Measurements from ENCODE around the gene CTSF. TPM values are rescaled to one million over a fixed set of nuclear protein-coding genes. Genes with fewer than 3 reads are reported as not detected.
A peak's percentile ranks its signal among the peaks of the same experiment; 100 is the strongest.
"Not testable (repeated sequence)": the region's sequence is repeated elsewhere in the genome, so short reads cannot be mapped to it uniquely, and the experiment has no call there.

CTSF gene
- total RNA-seq, 2 donors from 2014 or later: 2.7 to 3.8 TPM

DNA sequence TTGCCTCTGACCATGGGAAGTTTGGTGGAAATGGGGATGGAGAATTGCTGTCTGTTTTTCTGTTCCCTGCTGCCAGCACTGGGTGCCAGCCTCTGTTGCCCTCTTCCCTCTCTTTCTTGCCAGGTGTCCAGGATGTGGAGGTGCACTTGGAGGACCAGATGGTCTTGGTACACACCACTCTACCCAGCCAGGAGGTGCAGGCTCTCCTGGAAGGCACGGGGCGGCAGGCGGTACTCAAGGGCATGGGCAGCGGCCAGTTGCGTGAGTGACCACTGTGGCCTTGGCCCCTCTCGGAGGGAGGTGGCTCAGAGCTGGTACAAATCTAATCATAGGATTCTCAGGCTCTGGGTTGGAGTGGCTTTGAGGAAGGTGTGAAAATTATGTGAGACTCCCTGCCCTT, 30.6 kb upstream of the CTSF start:
- ATAC-seq: no peak
- Mint-ChIP-seq H3K9me3 (no peaks in the 10 kb centered on the region), H3K4me3 (no peak overlapping the region), H3K27ac (no peak overlapping the region), H3K36me3 (no peaks in the 10 kb centered on the region), H3K4me1 (ENCODE audit: low read depth in 2 of 2) (peaks cover 0 to 14% of the 10 kb centered on the region in 2 donors), H3K27me3 (no peaks in the 10 kb centered on the region)
- DNase-seq (ENCODE audit: low spot score): no peak

DNA sequence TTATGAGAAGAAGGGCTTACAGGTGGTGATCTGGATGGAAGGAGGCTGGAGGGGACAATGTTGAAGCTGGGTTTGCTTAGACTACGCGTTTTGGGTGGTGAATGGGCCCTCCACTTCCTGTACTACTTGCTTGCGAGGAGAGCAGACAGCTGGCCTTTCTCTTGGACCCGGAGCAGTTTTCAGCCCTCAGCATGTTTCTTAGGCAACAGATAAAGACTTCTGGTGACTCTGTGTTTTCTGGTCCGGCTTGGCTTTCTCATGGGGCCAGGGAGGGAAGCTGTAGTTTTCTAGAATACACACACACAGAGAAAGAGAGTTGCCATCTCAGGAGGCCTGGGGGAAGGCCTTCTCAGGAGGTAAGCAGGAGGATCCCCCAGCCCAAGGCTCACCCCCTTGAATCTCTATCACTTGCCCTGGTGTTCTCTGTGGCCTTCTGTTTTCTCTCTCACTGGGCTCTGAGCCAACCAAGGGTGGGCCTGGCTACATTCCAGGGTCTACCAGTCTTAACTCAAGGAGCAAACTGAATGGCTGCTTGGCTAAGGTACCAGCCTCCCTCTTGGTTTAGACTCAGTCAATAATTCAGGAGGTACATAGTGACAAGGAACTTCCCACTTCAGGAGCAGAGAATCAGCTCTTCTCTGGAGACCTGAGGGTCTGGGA, 27.0 kb upstream of the CTSF start:
- Mint-ChIP-seq H3K27ac (peak overlapping the region in 1 of 2 donors; percentile 34), H3K9me3 (no peaks in the 10 kb centered on the region), H3K27me3 (no peaks in the 10 kb centered on the region), H3K4me3 (no peak overlapping the region), H3K4me1 (ENCODE audit: low read depth in 2 of 2) (peaks cover 10 to 29% of the 10 kb centered on the region in 2 donors), H3K36me3 (no peaks in the 10 kb centered on the region)
- ATAC-seq: no peak
- no peak for DNase-seq (ENCODE audit: low spot score)

DNA sequence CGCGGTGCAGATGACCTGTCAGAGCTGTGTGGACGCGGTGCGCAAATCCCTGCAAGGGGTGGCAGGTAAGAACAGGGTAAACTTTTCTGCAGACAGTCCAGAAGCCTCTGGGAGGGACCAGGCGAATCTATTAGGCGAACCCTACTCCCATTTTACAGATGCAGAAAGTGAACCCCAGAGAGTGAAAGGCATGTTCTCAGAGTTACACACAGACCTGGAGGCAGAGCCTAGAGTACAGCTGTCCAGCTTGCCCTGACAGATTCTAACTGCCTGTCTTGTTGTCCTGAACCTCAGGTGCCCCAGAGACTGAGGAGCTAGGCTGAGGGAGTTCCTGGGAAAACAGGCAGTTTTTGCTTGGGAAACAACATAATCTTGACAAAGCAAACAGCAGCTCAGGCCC, 25.2 kb upstream of the CTSF start:
- Mint-ChIP-seq H3K27me3 (no peaks in the 10 kb centered on the region), H3K36me3 (no peaks in the 10 kb centered on the region), H3K4me1 (ENCODE audit: low read depth in 2 of 2) (peaks cover 10 to 29% of the 10 kb centered on the region in 2 donors), H3K9me3 (no peaks in the 10 kb centered on the region), H3K4me3 (peak overlapping the region; percentile 100), H3K27ac (peak overlapping the region; percentile 91 to 99)
- ATAC-seq (no peak), DNase-seq (ENCODE audit: low spot score) (no peak)

DNA sequence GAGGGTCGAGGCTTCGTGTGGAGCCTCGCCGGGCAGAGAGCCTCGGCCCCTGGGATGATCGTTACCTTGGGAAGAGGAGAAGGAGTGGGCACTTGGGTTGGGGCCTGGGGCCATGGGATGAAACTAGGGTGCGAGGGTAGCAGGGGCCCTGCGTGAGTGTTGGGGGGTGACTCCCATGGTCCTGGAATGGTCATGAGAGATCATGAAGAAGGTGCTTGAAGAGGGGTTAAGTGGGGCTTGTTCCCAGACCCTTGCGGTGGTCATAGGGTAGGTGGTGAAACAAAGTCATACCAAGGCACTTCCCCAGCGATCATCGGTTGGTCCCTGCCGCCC, 24.9 kb upstream of the CTSF start:
- ATAC-seq (no peak), DNase-seq (ENCODE audit: low spot score) (no peak)
- H3K4me1 Mint-ChIP-seq (ENCODE audit: low read depth in 2 of 2): peaks cover 10 to 29% of the 10 kb centered on the region in 2 donors
- H3K36me3 Mint-ChIP-seq: no peaks in the 10 kb centered on the region
- H3K27me3 Mint-ChIP-seq: no peaks in the 10 kb centered on the region
- H3K9me3 Mint-ChIP-seq: no peaks in the 10 kb centered on the region
- peak overlapping the region; percentile 91 to 99 for H3K27ac Mint-ChIP-seq
- H3K4me3 Mint-ChIP-seq: peak overlapping the region; percentile 100

DNA sequence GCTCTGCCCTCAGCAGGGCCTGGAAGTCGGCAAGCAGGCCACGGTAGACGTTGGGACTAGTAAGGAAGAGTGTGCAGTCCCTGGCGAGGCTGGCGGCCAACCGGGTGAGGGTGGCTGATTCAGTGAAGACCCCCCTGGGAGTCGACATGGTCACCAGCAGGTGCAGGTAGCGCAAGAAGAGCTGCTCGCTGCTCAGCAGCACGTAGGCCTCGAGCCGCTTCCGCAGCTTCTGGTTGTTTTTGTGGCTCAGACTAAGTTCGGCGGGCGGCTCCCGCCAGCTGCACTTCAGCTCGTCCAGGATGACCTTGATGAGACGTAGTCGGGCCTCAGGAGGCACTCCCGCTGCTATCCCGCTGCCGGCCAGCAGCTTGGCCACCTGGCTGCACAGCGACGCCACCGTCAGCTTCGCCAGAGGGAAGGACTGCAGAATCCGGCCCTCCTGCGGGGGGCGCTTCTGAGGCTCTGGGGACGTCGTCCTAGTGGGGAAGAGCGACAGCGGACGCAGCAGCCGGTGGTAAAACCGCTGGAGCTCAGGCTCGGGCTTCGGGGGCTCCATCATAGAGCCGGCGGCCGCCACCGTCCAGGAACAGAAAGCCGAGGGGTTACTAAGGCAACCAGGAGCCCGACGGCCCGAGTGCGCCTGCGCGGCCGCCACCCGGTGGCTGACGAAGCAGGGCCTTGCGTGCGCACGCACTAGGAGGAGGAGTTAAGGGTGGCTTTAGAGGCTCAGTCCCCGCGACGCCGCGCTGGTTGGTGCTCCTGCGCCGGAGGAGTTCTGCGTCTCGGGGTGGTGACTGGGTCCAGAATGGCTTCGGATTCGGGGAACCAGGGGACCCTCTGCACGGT, 24.3 kb upstream of the CTSF start, which contains the start of the genes CCDC87 and CCS:
CCDC87 (minus strand) TSS at position 607 of the 846 bp plus-strand sequence; CDS start at position 559, 48 bp downstream.
CCS (plus strand) TSS at position 729 of the 846 bp plus-strand sequence; CDS start at position 806, 77 bp downstream.
- Mint-ChIP-seq H3K9me3 (no peaks in the 10 kb centered on the region), H3K27me3 (no peaks in the 10 kb centered on the region), H3K4me3 (peak within 1 kb of the TSS; percentile 100), H3K36me3 (no peaks in the 10 kb centered on the region), H3K4me1 (ENCODE audit: low read depth in 2 of 2) (peaks cover 10 to 29% of the 10 kb centered on the region in 2 donors), H3K27ac (peak within 1 kb of the TSS; percentile 91 to 99)
- DNase-seq (ENCODE audit: low spot score): peak; percentile 98
- peak; percentile 97 to 98 for ATAC-seq

DNA sequence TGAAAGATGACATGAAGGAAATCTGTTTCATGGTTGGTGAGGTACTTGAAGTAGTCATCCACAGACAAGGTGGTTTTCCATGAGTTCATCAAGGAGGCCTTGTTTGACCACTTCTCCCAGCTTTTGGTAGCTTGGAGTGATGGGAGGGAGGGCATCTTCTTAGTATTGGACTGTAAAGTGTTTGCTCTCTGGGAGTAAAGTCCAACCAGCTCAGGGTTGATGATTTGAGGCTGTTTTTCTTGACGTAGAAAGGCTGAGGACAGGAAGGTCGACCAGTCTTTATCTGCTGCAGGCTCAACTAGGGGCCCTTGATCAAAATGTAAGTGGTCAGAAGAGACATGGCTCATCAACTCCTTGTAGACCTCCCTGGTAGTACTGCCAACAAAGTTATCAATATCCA, 22.8 kb upstream of the CTSF start:
- no peaks in the 10 kb centered on the region for H3K9me3 Mint-ChIP-seq
- H3K4me3 Mint-ChIP-seq: no peak overlapping the region
- peaks cover 10 to 29% of the 10 kb centered on the region in 2 donors for H3K4me1 Mint-ChIP-seq (ENCODE audit: low read depth in 2 of 2)
- ATAC-seq (no peak), DNase-seq (ENCODE audit: low spot score) (no peak)
- H3K36me3 Mint-ChIP-seq: no peaks in the 10 kb centered on the region
- H3K27ac Mint-ChIP-seq: no peak overlapping the region
- H3K27me3 Mint-ChIP-seq: no peaks in the 10 kb centered on the region

DNA sequence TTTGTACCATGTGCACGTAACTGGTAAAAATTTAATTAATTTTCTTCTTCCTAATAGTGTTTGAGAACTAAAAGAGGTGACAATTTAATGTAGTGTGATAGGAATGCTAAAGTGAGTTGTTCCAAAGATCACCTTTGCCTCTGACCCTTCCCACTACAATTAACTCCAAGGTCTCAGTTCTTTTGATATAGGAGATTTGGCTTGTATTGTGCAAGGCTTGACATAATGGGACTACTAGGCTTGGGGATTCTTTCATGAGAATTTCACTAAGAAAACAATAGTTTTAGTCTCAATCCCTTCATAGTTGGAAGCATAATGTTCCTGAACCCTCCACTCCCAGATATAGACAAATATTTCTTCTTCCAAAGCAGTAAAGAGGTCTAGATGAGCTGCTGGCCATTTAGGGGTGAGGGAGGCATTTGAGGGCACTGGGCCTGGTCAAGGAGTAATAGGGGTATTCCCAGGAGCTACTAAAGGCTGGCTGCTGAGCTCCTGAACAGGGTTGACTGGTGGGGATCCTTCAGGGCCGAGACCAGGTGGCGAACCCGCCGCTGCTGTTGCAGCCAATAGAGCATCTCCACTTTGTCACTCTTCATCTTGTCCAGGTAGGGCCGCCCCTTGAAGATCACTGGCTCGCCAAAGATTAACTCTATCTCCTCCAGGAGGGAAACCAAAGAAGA, 21.7 kb upstream of the CTSF start:
- H3K4me3 Mint-ChIP-seq: no peak overlapping the region
- no peak overlapping the region for H3K27ac Mint-ChIP-seq
- H3K27me3 Mint-ChIP-seq: no peaks in the 10 kb centered on the region
- H3K9me3 Mint-ChIP-seq: no peaks in the 10 kb centered on the region
- H3K36me3 Mint-ChIP-seq: no peaks in the 10 kb centered on the region
- ATAC-seq (no peak), DNase-seq (ENCODE audit: low spot score) (no peak)
- H3K4me1 Mint-ChIP-seq (ENCODE audit: low read depth in 2 of 2): peaks cover 10 to 20% of the 10 kb centered on the region in 2 donors

DNA sequence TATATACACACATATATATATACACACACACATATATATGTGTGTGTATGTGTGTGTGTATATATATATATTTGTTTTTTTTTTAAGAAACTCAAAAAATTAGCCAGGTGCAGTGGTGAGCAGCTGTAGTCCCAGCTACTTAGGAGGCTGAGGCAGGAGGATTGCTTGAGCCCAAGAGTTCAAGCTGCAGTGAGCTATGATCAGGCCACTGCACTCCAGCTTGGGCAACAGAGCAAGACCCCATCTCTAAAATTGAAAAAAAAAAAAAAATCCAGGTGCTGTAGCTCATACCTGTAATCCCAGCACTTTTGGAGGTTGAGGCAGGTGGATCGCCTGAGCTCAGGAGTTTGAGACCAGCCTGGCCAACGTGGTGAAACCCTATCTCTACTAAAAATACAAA, 20.9 kb upstream of the CTSF start:
- not testable (repeated sequence) for H3K4me3 Mint-ChIP-seq; H3K36me3 Mint-ChIP-seq; DNase-seq (ENCODE audit: low spot score); H3K9me3 Mint-ChIP-seq; ATAC-seq; H3K27ac Mint-ChIP-seq; H3K27me3 Mint-ChIP-seq
- peaks cover 10 to 14% of the 10 kb centered on the region in 2 donors for H3K4me1 Mint-ChIP-seq (ENCODE audit: low read depth in 2 of 2)

DNA sequence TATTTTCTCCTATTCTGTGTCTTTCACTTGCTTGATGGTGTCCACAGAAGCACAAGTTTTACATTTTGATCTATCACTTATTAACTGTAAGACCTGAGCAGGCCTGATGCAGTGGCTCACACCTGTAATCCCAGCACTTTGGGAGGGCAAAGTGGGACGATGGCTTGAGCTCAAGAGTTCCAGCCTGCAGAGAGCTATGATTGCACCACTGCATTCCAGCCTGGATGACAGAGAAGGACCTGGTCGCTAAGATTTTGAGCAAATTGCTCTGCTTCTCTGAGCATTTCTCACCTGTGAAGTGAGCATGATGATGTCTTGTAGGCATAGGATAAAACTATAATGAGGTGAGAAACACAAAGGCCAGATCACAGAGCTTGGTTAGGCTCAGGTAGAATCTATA, 17.7 kb upstream of the CTSF start:
- Mint-ChIP-seq H3K4me1 (ENCODE audit: low read depth in 2 of 2) (no peaks in the 10 kb centered on the region), H3K36me3 (no peaks in the 10 kb centered on the region), H3K27me3 (no peaks in the 10 kb centered on the region), H3K27ac (no peak overlapping the region), H3K9me3 (peaks cover 7% of the 10 kb centered on the region), H3K4me3 (no peak overlapping the region)
- DNase-seq (ENCODE audit: low spot score) (no peak), ATAC-seq (no peak)

DNA sequence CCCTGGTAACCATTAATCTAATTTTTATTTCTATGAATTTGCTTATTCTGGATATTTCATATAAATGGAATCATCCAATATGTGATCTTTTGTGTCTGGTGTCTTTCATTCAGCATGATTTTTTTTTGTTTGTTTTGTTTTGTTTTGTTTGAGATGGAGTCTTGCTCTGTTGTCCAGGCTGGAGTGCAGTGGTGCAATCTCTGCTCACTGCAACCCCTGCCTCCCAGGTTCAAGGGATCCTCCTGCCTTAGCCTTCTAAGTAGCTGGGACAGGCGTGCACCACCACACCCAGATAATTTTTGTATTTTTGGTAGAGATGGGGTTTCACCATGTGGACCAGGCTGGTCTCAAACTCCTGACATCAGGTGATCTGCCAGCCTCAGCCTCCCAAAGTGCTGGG, 17.0 kb upstream of the CTSF start:
- H3K9me3 Mint-ChIP-seq; H3K4me1 Mint-ChIP-seq (ENCODE audit: low read depth in 2 of 2); H3K27me3 Mint-ChIP-seq; ATAC-seq; H3K36me3 Mint-ChIP-seq; H3K27ac Mint-ChIP-seq; H3K4me3 Mint-ChIP-seq; DNase-seq (ENCODE audit: low spot score): not testable (repeated sequence)

DNA sequence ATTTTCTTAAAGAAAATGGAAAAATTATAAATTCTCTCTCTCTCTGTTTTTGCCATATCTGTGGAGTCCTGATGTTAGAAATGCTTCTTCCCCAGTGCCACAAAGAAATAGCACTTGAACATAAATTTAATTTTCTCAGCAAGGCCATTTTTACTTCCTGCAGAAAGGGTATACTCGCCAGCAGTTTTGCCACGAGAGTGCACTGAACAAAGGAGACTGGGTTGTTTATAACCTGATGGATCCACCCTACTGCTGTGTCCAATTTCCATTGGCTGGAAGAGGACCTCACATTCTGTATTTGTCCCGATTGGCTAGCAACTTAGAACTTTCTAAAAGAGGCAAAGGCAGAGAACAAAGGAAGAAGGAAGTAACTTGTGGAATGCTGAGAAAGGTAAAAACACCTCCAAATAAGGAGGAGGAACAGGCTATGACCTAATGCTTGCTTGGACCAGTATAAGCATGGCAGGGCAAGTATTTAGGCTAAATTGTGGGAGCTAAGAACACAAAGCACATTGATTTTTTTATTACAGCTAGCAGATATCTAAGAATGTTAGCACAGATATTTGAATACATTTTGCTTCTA, 14.2 kb upstream of the CTSF start:
- DNase-seq (ENCODE audit: low spot score); H3K9me3 Mint-ChIP-seq; H3K36me3 Mint-ChIP-seq; H3K4me3 Mint-ChIP-seq; H3K27me3 Mint-ChIP-seq; ATAC-seq; H3K27ac Mint-ChIP-seq: not testable (repeated sequence)
- H3K4me1 Mint-ChIP-seq (ENCODE audit: low read depth in 2 of 2): peaks cover 8 to 10% of the 10 kb centered on the region in 2 donors

DNA sequence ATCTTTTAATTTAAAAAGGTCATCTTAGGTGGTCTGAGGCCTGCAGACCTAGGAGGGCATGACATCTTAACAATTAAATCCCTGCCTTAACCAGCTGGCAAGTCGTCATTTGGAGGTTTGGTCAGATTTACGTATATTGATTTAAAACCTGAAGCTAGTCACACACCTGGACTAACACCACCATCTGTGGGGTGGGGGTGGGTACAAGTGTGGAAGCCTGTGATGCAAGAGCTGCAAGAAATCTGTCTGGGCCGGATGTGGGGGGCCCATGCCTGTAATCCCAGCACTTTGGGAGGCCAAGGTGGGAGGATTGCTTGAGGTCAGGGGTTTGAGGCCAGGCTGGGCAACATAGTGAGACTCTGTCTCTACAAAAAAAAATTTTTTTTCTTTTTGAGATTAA, 12.9 kb upstream of the CTSF start:
- Mint-ChIP-seq H3K4me3 (no peak overlapping the region), H3K4me1 (ENCODE audit: low read depth in 2 of 2) (peaks cover 8 to 10% of the 10 kb centered on the region in 2 donors), H3K27me3 (peaks cover 2 to 12% of the 10 kb centered on the region in 2 donors), H3K9me3 (peaks cover 7% of the 10 kb centered on the region), H3K27ac (no peak overlapping the region), H3K36me3 (no peaks in the 10 kb centered on the region)
- DNase-seq (ENCODE audit: low spot score): no peak
- ATAC-seq: no peak

DNA sequence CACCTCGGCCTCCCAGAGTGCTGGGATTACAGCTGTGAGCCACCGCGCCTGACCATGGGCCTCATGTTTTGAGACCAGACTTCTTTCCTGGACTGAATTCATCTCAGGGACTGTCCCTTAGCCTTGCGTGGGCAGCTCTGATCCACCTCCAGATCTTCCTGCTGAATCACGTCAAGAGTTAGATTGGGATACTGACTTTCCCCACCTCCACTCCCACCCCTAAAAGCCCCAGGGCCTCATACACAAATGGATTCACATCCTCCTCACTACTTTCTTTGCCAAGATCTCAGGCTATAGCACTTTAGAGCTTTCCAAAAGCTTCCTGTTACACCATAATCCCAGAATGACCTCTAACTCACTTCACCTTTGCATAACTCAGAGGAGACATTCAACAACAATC, 12.4 kb upstream of the CTSF start:
- ATAC-seq (no peak), DNase-seq (ENCODE audit: low spot score) (no peak)
- Mint-ChIP-seq H3K4me3 (no peak overlapping the region), H3K27me3 (peaks cover 5 to 17% of the 10 kb centered on the region in 2 donors), H3K36me3 (no peaks in the 10 kb centered on the region), H3K27ac (no peak overlapping the region), H3K9me3 (peaks cover 7% of the 10 kb centered on the region), H3K4me1 (ENCODE audit: low read depth in 2 of 2) (peaks cover 8 to 10% of the 10 kb centered on the region in 2 donors)
